Measurements from ENCODE around the gene AGBL1. TPM values are rescaled to one million over a fixed set of nuclear protein-coding genes. Genes with fewer than 3 reads are reported as not detected.

The AGBL1 gene
- total and polyA plus RNA-seq, 2 experiments from 2014 or later, result not detected

GRCh38 chr15:86062646-86063243, 16.9 kb upstream of the AGBL1 start:
- TF ChIP-seq EZH2phosphoT487 (IDR thresholded peaks at IDR 0.05; ENCODE audit: insufficient read depth, low read depth) (no peak), EZH2 (IDR thresholded peaks at IDR 0.05; ENCODE audit: insufficient read depth, poor library complexity, severe bottlenecking) (no peak)
- 25 to 26% methylated on average over 10 of the region's 10 CpGs for WGBS, 2 experiments (ENCODE audit: low coverage in 1 of 2, low lambda C conversion rate in 2 of 2, missing lambda C conversion rate in 2 of 2)
- no peaks in the 10 kb centered on the region for H3F3A ChIP-seq (ENCODE audit: insufficient read depth)
- no peak overlapping the region for H3K4me3 ChIP-seq
- H4K20me1 ChIP-seq (ENCODE audit: insufficient read depth), result no peaks in the 10 kb centered on the region
- H3K9me2 ChIP-seq (ENCODE audit: insufficient read depth), result no peaks in the 10 kb centered on the region
- H3K79me2 ChIP-seq (ENCODE audit: insufficient read depth), result no peaks in the 10 kb centered on the region
- H3K27me3 ChIP-seq (replicated peaks; ENCODE audit: insufficient read depth), result no peaks in the 10 kb centered on the region
- H3K4me2 ChIP-seq (ENCODE audit: unreplicated experiment), result no peak overlapping the region
- H2AFZ ChIP-seq, result no peak overlapping the region
- H3K9me3 ChIP-seq (ENCODE audit: low read depth), result no peaks in the 10 kb centered on the region
- no peak overlapping the region for H3K27ac ChIP-seq
- no peaks in the 10 kb centered on the region for H3K36me3 ChIP-seq (ENCODE audit: low read depth)
- H3K9ac ChIP-seq, result no peak overlapping the region
- no peaks in the 10 kb centered on the region for H3K4me1 ChIP-seq (ENCODE audit: insufficient read depth)
- in situ Hi-C loops (cut with MboI), result no loop called here
- no peak for DNase-seq

DNA sequence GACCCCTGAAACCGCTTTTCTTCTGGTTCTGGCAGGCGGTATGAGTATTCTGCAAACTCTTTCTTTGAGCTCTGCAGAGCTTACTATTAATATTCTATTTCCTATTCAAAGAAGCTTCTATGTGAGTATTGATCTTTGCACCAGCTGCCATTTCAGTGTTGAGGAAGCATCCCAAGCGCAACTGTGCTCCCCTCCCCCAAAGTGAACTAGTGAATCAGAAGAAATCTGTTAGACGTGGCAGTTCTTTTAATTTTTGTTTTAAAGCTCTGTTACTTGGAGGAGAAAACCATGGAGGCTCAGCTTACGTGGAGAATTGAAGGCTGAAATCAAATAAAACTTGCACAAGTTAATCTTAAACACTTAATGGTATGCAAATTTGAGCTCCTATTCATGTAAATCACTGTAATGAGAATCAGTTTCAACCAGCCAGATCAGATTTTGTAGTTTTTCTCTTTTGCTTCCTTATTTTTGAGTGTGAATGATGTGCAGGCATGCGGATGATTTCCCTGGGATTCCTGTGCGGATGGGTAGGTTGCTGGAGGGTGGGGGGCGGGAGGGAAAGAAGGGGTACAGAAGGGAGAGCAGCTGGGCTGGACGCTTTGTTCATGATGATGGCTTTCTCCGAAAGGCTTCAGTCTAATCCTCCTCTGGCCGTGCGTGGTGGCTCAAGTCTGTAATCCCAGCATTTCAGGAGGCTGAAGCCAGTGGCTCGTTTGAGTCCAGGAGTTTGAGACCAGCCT, 16.1 kb upstream of the AGBL1 start:
- WGBS, 2 experiments (ENCODE audit: low coverage in 1 of 2, low lambda C conversion rate in 2 of 2, missing lambda C conversion rate in 2 of 2), result 33 to 34% methylated on average over 8 to 13 of the region's 13 CpGs
- Histone ChIP-seq H3K9me3 (ENCODE audit: low read depth) (no peaks in the 10 kb centered on the region), H3K4me3 (no peak overlapping the region), H3K79me2 (ENCODE audit: insufficient read depth) (no peaks in the 10 kb centered on the region), H3F3A (ENCODE audit: insufficient read depth) (no peaks in the 10 kb centered on the region), H3K9ac (no peak overlapping the region), H3K4me2 (ENCODE audit: unreplicated experiment) (no peak overlapping the region), H3K4me1 (ENCODE audit: insufficient read depth) (no peaks in the 10 kb centered on the region), H3K36me3 (ENCODE audit: low read depth) (no peaks in the 10 kb centered on the region), H4K20me1 (ENCODE audit: insufficient read depth) (no peaks in the 10 kb centered on the region), H2AFZ (no peak overlapping the region), H3K9me2 (ENCODE audit: insufficient read depth) (no peaks in the 10 kb centered on the region), H3K27me3 (replicated peaks; ENCODE audit: insufficient read depth) (no peaks in the 10 kb centered on the region), H3K27ac (no peak overlapping the region)
- no peak for TF ChIP-seq EZH2 (IDR thresholded peaks at IDR 0.05; ENCODE audit: insufficient read depth, poor library complexity, severe bottlenecking)
- no peak for TF ChIP-seq EZH2phosphoT487 (IDR thresholded peaks at IDR 0.05; ENCODE audit: insufficient read depth, low read depth)
- in situ Hi-C loops (cut with MboI), result no loop called here
- DNase-seq, result no peak

- H4K20me1 ChIP-seq (ENCODE audit: insufficient read depth), result no peaks in the 10 kb centered on the region
- 34 to 36% methylated on average over 8 of the region's 8 CpGs for WGBS, 2 experiments (ENCODE audit: low coverage in 1 of 2, low lambda C conversion rate in 2 of 2, missing lambda C conversion rate in 2 of 2)
- no peaks in the 10 kb centered on the region for H3K9me3 ChIP-seq (ENCODE audit: low read depth)
- H3K27ac ChIP-seq, result no peak overlapping the region
- in situ Hi-C loops (cut with MboI), result no loop called here
- no peak overlapping the region for H2AFZ ChIP-seq
- no peaks in the 10 kb centered on the region for H3K79me2 ChIP-seq (ENCODE audit: insufficient read depth)
- H3K4me3 ChIP-seq, result no peak overlapping the region
- no peak overlapping the region for H3K4me2 ChIP-seq (ENCODE audit: unreplicated experiment)
- H3K27me3 ChIP-seq (replicated peaks; ENCODE audit: insufficient read depth), result no peaks in the 10 kb centered on the region
- H3K36me3 ChIP-seq (ENCODE audit: low read depth), result no peaks in the 10 kb centered on the region
- DNase-seq, result no peak
- no peaks in the 10 kb centered on the region for H3K9me2 ChIP-seq (ENCODE audit: insufficient read depth)
- TF ChIP-seq EZH2phosphoT487 (IDR thresholded peaks at IDR 0.05; ENCODE audit: insufficient read depth, low read depth) (no peak), EZH2 (IDR thresholded peaks at IDR 0.05; ENCODE audit: insufficient read depth, poor library complexity, severe bottlenecking) (no peak)
- no peak overlapping the region for H3K9ac ChIP-seq
- H3F3A ChIP-seq (ENCODE audit: insufficient read depth), result no peaks in the 10 kb centered on the region
- no peaks in the 10 kb centered on the region for H3K4me1 ChIP-seq (ENCODE audit: insufficient read depth)
Measured at GRCh38 chr15:86064326-86064725, 15.3 kb upstream of the AGBL1 start.

GRCh38 chr15:86066174-86066834, 13.4 kb upstream of the AGBL1 start:
- H3K4me2 ChIP-seq (ENCODE audit: unreplicated experiment), result no peak overlapping the region
- no peaks in the 10 kb centered on the region for H3K79me2 ChIP-seq (ENCODE audit: insufficient read depth)
- H3F3A ChIP-seq (ENCODE audit: insufficient read depth), result no peaks in the 10 kb centered on the region
- no peaks in the 10 kb centered on the region for H3K9me3 ChIP-seq (ENCODE audit: low read depth)
- H3K27me3 ChIP-seq (replicated peaks; ENCODE audit: insufficient read depth), result no peaks in the 10 kb centered on the region
- DNase-seq, result no peak
- H3K9me2 ChIP-seq (ENCODE audit: insufficient read depth), result no peaks in the 10 kb centered on the region
- TF ChIP-seq EZH2phosphoT487 (IDR thresholded peaks at IDR 0.05; ENCODE audit: insufficient read depth, low read depth) (no peak), EZH2 (IDR thresholded peaks at IDR 0.05; ENCODE audit: insufficient read depth, poor library complexity, severe bottlenecking) (no peak)
- H3K36me3 ChIP-seq (ENCODE audit: low read depth), result no peaks in the 10 kb centered on the region
- in situ Hi-C loops (cut with MboI), result no loop called here
- WGBS, 2 experiments (ENCODE audit: low coverage in 1 of 2, low lambda C conversion rate in 2 of 2, missing lambda C conversion rate in 2 of 2), result 21 to 30% methylated on average over 6 of the region's 6 CpGs
- H4K20me1 ChIP-seq (ENCODE audit: insufficient read depth), result no peaks in the 10 kb centered on the region
- no peak overlapping the region for H3K9ac ChIP-seq
- H3K4me1 ChIP-seq (ENCODE audit: insufficient read depth), result no peaks in the 10 kb centered on the region
- no peak overlapping the region for H3K4me3 ChIP-seq
- H2AFZ ChIP-seq, result no peak overlapping the region
- H3K27ac ChIP-seq, result no peak overlapping the region

Measured in GM23248 (cell line).